Activated naive CD8-positive, alpha-beta T cell treated with anti-CD3 and anti-CD28 coated beads, Interleukin-2, amount 50 U/mL, for 24 hours (primary cell): Measurements from ENCODE around the gene DPM1.
"Not testable (repeated sequence)": the region's sequence is repeated elsewhere in the genome, so short reads cannot be mapped to it uniquely, and the experiment has no call there.

Experiments used
- ATAC-seq: fragments of 150-1000 bp; cut with Tn5 transposase; one replicate; pipeline ENCODE4 v1.10.0; 2021
- DNase-seq: peaks from one replicate; pipeline ENCODE4 v3.0.0; 2021
- H3K27ac Mint-ChIP-seq: one replicate; pipeline ENCODE4 v1.8.0; 2021; ENCODE audit warnings: mild to moderate bottlenecking, mixed read lengths
- H3K27me3 Mint-ChIP-seq: one replicate; pipeline ENCODE4 v1.8.0; 2021; ENCODE audit warnings: mixed read lengths
- H3K36me3 Mint-ChIP-seq: one replicate; pipeline ENCODE4 v1.8.0; 2021; ENCODE audit warnings: low read depth, mixed read lengths
- H3K4me1 Mint-ChIP-seq: one replicate; pipeline ENCODE4 v1.8.0; 2021; ENCODE audit warnings: mixed read lengths
- H3K4me3 Mint-ChIP-seq: one replicate; pipeline ENCODE4 v1.8.0; 2021; ENCODE audit warnings: mild to moderate bottlenecking, moderate library complexity, mixed read lengths
- H3K9me3 Mint-ChIP-seq: one replicate; pipeline ENCODE4 v1.8.0; 2021; ENCODE audit warnings: mixed read lengths

DPM1 gene

DNA sequence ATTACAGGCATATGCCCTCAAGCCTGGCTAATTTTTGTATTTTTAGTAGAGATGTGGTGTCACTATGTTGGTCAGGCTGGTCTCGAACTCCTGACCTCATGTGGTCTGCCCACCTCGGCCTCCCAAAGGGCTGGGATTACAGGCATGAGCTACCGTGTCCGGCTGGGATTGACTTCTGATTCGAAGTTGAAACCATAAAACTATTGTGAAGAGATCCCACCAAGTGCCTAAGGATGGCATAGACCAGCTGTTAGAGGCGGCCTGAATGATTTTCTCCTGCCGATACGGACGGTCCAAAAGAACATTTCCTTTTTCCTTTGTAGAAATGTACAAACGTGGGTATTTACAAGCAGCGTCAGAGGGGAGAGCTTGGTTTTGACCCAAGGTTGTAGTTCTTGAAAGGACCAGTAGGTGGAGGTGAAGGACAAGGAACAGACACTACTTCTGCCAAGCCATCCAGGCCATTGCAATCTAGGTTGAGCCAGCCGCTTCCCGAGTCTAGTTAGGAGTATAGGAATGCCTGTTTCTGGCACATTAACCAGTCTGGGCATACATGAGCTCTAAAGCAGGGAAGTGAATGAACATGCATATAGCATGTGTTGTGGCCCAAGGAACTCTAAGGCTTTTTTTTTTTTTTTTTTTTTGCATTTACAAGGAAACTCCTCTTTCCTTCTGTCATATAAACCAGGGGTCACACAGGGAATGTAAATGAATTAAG lies 29.3 kb upstream of the DPM1 start:
- no peaks in the 10 kb centered on the region for H3K36me3 Mint-ChIP-seq
- peaks cover 2% of the 10 kb centered on the region for H3K4me1 Mint-ChIP-seq
- H3K9me3 Mint-ChIP-seq = no peaks in the 10 kb centered on the region
- peaks cover 34% of the 10 kb centered on the region for H3K27me3 Mint-ChIP-seq
- no peak overlapping the region for H3K4me3 Mint-ChIP-seq
- ATAC-seq (peak; percentile 91), DNase-seq (peak; percentile 67)
- no peak overlapping the region for H3K27ac Mint-ChIP-seq

DNA sequence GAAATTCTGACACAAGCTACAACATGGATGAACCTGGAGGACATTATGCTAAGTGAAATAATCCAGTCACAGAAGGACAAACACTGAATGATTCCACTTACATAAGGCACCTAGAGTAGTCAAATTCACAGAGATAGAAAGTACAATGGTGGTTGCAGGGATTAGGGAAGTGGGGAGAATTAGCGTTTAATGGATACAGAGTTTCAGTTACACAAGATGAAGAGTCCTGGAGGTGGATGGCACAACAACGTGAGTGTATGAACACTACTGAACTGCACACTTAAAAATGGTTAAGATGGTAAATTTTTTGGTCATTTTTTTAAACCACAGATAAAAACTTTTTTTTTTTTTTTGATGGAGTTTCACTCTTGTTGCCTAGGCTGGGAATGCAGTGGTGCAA lies 25.0 kb upstream of the DPM1 start:
- Mint-ChIP-seq H3K27ac (no peak overlapping the region), H3K4me3 (no peak overlapping the region), H3K9me3 (no peaks in the 10 kb centered on the region), H3K27me3 (peaks cover 51% of the 10 kb centered on the region), H3K36me3 (peaks cover 2% of the 10 kb centered on the region), H3K4me1 (peaks cover 33% of the 10 kb centered on the region)
- ATAC-seq (no peak), DNase-seq (no peak)

- ATAC-seq = no peak
- Mint-ChIP-seq H3K36me3 (peaks cover 2% of the 10 kb centered on the region), H3K27ac (peak overlapping the region; percentile 19), H3K4me1 (peaks cover 33% of the 10 kb centered on the region), H3K27me3 (peaks cover 51% of the 10 kb centered on the region), H3K4me3 (no peak overlapping the region), H3K9me3 (no peaks in the 10 kb centered on the region)
- DNase-seq = peak; percentile 21
Measured at GRCh38 chr20:50982363-50982762, 24.0 kb upstream of the DPM1 start.

DNA sequence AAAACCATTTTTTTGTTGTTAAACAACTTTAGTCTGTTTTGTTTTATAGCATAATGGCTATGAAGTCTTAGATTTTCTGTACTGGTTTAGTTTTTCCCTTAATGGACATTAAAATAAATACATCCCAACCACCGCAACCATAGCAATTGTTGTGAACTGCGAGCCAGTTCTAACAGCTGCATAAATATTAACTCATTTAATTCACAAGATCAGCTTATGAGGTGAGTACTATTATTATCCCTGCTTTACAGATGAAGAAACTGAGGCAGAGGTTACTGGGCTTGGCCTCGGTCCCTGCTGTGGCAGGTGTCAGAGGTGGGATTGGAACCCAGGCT lies 23.3 kb upstream of the DPM1 start:
- ATAC-seq (no peak), DNase-seq (no peak)
- no peak overlapping the region for H3K4me3 Mint-ChIP-seq
- H3K27ac Mint-ChIP-seq = peak overlapping the region; percentile 79
- H3K36me3 Mint-ChIP-seq = peaks cover 2% of the 10 kb centered on the region
- no peaks in the 10 kb centered on the region for H3K9me3 Mint-ChIP-seq
- H3K4me1 Mint-ChIP-seq = peaks cover 33% of the 10 kb centered on the region
- H3K27me3 Mint-ChIP-seq = peaks cover 49% of the 10 kb centered on the region

GRCh38 chr20:50980851-50981713 lies 22.8 kb upstream of the DPM1 start:
- Mint-ChIP-seq H3K9me3 (no peaks in the 10 kb centered on the region), H3K36me3 (peaks cover 2% of the 10 kb centered on the region), H3K4me1 (peaks cover 33% of the 10 kb centered on the region), H3K4me3 (peak overlapping the region; percentile 45), H3K27ac (peak overlapping the region; percentile 95), H3K27me3 (peaks cover 45% of the 10 kb centered on the region)
- DNase-seq (peak; percentile 84), ATAC-seq (no peak)

DNA sequence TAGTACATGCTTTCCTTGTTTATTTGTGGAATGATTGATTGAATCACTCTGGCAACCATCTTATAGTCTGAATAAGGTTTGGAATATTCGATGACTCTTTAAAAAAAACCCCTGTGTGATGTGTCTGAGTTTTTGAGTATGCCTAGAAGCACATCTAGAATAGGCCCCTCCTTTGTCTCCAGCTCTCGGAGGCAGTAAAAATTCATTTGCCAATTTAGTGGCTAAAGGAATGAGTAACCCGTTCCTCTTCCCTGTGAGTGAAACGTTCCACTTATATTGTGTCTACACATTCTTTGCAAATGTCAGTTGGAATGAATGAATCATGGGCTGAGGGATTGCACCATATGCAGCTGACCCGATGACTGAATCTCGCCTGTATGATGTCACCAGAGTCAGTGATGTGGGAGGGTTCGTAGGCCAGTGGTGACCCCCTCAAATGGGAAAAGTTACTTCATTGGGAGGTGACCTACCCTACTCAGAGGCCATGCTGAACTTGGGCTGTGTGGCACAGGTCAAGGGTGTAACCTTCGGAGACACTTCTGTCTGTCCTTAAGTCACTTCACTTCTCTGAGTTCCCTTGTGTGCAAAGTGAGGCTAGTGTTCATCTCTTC lies 21.8 kb upstream of the DPM1 start:
- DNase-seq = peak; percentile 68
- peaks cover 44% of the 10 kb centered on the region for H3K27me3 Mint-ChIP-seq
- peak; percentile 97 for ATAC-seq
- H3K4me1 Mint-ChIP-seq = peaks cover 33% of the 10 kb centered on the region
- H3K36me3 Mint-ChIP-seq = peaks cover 2% of the 10 kb centered on the region
- H3K9me3 Mint-ChIP-seq = no peaks in the 10 kb centered on the region
- peak overlapping the region; percentile 95 for H3K27ac Mint-ChIP-seq
- H3K4me3 Mint-ChIP-seq = peak overlapping the region; percentile 37

DNA sequence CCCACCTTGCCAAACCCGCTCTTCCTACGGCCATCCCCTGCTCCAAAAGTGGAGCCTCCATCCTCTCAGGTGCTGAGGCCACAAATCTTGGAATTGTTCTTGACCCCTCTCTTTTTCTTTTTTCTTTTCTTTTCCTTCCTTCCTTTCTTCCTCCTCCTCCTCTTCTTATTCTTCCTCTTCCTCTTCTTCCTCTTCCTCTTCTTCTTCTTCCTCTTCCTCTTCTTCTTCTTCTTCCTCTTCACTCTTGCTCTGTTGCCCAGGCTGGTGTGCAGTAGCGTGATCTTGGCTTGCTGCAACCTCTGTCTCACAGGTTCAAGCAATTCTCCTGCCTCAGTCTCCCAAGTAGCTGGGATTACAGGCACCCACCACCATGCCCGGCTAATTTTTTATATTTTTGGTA lies 20.2 kb upstream of the DPM1 start:
- Mint-ChIP-seq H3K4me1 (peaks cover 33% of the 10 kb centered on the region), H3K27ac (peak overlapping the region; percentile 21), H3K27me3 (peaks cover 33% of the 10 kb centered on the region)
- not testable (repeated sequence) for H3K4me3 Mint-ChIP-seq, H3K36me3 Mint-ChIP-seq, ATAC-seq, DNase-seq, H3K9me3 Mint-ChIP-seq

DNA sequence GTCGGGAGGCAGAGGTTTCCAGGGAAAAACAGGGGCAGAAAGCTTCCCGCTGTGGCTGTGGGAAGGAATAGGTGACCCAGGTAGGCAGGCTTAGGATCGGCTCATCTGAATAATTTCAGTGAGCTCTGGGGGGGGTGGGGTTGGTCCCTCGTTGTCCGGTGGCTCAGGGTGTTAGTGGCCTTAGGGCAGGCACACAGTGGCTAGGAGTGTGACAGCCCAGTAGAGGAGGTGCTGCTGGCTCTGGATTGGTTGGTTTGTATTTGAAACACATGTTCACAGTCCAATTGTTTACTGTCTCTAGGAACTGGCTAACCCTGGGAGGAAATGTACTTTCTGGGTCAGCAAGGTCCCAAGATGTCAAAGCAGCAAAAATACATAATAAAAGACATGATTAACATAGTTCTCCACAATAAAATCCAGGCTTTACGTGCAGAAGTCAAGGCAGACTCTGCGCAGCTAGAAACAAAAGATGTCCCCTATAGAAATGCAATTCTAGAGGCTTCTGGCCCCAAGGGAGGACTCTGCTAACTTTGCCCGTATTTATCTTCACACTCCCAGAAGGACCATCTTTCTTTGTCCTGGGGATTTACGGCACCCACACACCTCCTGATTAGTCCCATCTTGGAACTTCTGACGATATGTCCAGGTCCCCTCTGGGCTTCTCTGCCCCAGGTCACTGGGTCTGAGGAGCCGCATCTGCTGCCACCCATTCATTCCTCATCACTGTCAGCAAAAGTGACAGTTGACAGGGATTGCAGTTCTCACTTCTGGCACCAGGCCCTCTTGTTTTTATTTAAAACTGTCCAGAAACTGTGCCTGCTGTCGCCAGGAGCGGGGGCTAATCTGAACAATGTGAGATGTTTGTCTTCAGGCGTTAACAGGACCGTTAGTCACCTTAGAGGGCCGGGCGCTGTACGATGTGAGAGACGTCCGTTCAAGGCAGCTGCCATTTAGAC lies 19.0 kb upstream of the DPM1 start:
- DNase-seq = no peak
- Mint-ChIP-seq H3K27me3 (peaks cover 27% of the 10 kb centered on the region), H3K4me3 (no peak overlapping the region), H3K9me3 (no peaks in the 10 kb centered on the region), H3K4me1 (peaks cover 28% of the 10 kb centered on the region), H3K36me3 (peaks cover 2% of the 10 kb centered on the region), H3K27ac (no peak overlapping the region)
- ATAC-seq = no peak

- Mint-ChIP-seq H3K36me3 (peaks cover 2% of the 10 kb centered on the region), H3K4me1 (peaks cover 15% of the 10 kb centered on the region), H3K4me3 (no peak overlapping the region), H3K27me3 (peaks cover 20% of the 10 kb centered on the region), H3K27ac (no peak overlapping the region), H3K9me3 (no peaks in the 10 kb centered on the region)
- no peak for ATAC-seq
- no peak for DNase-seq
Measured at GRCh38 chr20:50975701-50976330, 17.5 kb upstream of the DPM1 start.

DNA sequence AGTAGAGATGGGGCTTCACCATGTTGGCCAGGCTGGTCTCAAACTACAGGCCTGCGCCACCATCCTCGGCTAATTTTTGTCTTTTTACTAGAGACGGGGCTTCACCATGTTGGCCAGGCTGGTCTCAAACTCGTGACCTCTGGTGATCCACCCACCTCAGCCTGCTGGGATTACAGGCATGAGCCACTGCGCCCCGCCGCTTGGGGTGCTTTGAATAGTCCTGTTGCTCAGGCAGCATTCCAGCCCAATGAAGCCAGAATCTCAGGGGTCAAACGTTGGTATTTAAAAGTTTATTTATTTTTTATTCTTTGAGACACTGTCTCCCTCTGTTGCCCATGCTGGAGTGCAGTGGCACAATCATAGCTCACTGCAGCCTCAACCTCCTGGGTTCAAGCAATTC lies 11.6 kb upstream of the DPM1 start:
- Mint-ChIP-seq H3K27me3 (peaks cover 4% of the 10 kb centered on the region), H3K36me3 (no peaks in the 10 kb centered on the region), H3K4me3 (no peak overlapping the region), H3K27ac (no peak overlapping the region), H3K4me1 (no peaks in the 10 kb centered on the region), H3K9me3 (no peaks in the 10 kb centered on the region)
- ATAC-seq = no peak
- no peak for DNase-seq

DNA sequence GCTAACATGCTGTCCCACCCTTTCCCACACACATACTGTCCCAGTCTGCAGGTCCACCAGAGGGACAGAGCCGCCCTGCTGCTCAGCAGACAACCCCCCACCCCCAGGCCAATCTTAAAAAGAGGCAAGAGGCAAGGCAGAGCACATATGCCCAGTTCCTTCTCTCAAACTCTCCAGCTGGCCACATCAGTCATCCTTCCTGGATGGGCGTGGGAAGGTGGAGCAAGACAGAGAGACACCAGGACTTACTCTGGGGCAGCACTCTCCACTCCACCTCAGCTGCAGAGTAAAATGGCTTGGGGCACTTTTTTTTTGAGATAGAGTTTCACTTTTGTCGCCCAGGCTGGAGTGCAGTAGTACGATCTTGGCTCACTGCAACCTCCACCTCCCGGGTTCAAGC lies 11.1 kb upstream of the DPM1 start:
- H3K27ac Mint-ChIP-seq = no peak overlapping the region
- H3K9me3 Mint-ChIP-seq = no peaks in the 10 kb centered on the region
- H3K27me3 Mint-ChIP-seq = peaks cover 2% of the 10 kb centered on the region
- DNase-seq (no peak), ATAC-seq (no peak)
- H3K4me3 Mint-ChIP-seq = no peak overlapping the region
- no peaks in the 10 kb centered on the region for H3K4me1 Mint-ChIP-seq
- no peaks in the 10 kb centered on the region for H3K36me3 Mint-ChIP-seq

DNA sequence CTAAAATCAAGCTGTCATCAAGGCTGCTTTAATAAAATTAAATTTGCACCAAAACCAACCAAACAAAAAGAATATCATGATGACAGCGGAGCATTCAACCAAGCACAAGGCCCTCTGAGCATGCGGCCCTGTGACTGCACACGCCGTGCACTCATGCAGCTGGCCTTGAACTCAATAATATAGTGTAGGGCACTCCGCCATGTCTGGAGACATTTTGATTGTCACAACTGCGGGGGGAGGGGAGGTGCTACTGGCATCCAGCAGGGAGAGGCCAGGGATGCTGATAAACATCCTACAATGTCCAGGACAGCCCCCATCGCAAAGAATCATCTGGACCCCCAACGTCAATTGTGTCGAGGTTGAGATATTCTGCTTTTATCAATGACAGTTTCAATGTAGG lies 10.0 kb upstream of the DPM1 start:
- Mint-ChIP-seq H3K4me3 (no peak overlapping the region), H3K27me3 (peaks cover 2% of the 10 kb centered on the region), H3K27ac (no peak overlapping the region), H3K4me1 (no peaks in the 10 kb centered on the region), H3K9me3 (no peaks in the 10 kb centered on the region), H3K36me3 (peaks cover 2% of the 10 kb centered on the region)
- DNase-seq (no peak), ATAC-seq (no peak)

DNA sequence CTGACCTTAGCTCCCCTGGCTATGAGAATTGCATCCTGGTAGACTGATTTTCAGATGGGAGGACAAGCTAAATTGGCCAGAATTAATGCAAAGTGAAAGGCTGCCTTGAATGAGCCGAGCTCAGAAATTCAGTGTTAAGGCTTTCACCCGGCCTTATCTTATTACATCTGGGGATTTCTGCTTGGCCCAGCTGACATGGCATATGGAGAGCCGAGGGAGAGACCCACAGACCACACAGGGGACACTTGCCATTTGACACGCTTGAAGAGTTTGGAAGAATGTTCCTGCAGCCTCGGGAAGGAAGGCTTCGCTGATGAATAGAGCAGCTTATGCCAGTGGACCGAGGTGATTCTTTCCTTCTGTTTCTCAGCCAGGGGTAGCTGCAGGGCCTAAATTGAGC lies 9.3 kb upstream of the DPM1 start:
- DNase-seq = no peak
- H3K27me3 Mint-ChIP-seq = no peaks in the 10 kb centered on the region
- H3K9me3 Mint-ChIP-seq = no peaks in the 10 kb centered on the region
- H3K36me3 Mint-ChIP-seq = peaks cover 3% of the 10 kb centered on the region
- no peaks in the 10 kb centered on the region for H3K4me1 Mint-ChIP-seq
- H3K4me3 Mint-ChIP-seq = no peak overlapping the region
- ATAC-seq = no peak
- H3K27ac Mint-ChIP-seq = no peak overlapping the region
